ENCODE measurements around the gene COX4I1. TPM values are rescaled to one million over a fixed set of nuclear protein-coding genes. Genes with fewer than 3 reads are reported as not detected.
A peak's percentile ranks its signal among the peaks of the same experiment; 100 is the strongest.

The COX4I1 gene
- total RNA-seq, 1 experiment from 2014 or later = 839 TPM

- Histone ChIP-seq H3K4me3 (replicated peaks in 1 of 2; ENCODE audit: low read depth in 1 of 2, low read length in 2 of 2) (no peak overlapping the region), H4K20me1 (ENCODE audit: insufficient read depth) (no peaks in the 10 kb centered on the region), H3K27me3 (ENCODE audit: insufficient read depth, low read length) (peaks cover 28% of the 10 kb centered on the region), H3K4me1 (ENCODE audit: control insufficient read depth in 1 of 2, insufficient read depth in 2 of 2, low read length in 2 of 2) (no peaks in the 10 kb centered on the region), H3K27ac (ENCODE audit: low read depth, low read length) (peak overlapping the region; percentile 14; the same call in 1 of the 2 replicates), H3K9me2 (ENCODE audit: insufficient read depth) (no peaks in the 10 kb centered on the region), H3K4me2 (ENCODE audit: low read length) (no peak overlapping the region), H3K79me2 (ENCODE audit: insufficient read depth, low read length) (no peaks in the 10 kb centered on the region), H3K36me3 (ENCODE audit: control insufficient read depth in 1 of 2, insufficient read depth in 2 of 2, low read length in 2 of 2) (no peaks in the 10 kb centered on the region), H3K9me3 (ENCODE audit: control insufficient read depth in 1 of 2, insufficient read depth in 1 of 2, low read depth in 1 of 2, low read length in 2 of 2) (no peaks in the 10 kb centered on the region; a peak in 1 of 4 replicates), H2AFZ (ENCODE audit: low read depth, low read length, poor library complexity, severe bottlenecking) (no peak overlapping the region), H3K9ac (ENCODE audit: low read length) (no peak overlapping the region)
- intact Hi-C loops (cut with micrococcal nuclease) = no loop called here
- ATAC-seq = no peak
- no peak for DNase-seq (ENCODE audit: low read depth, low spot score)
- ChIA-PET POLR2A (no interaction called here), CTCF (no interaction called here), RAD21 (ENCODE audit: low non-redundant PET in 1 of 2, low total read pairs in 2 of 2, uncharacterized antibody in 2 of 2, unreplicated experiment in 2 of 2) (no interaction called here)
- TF ChIP-seq CTCF (IDR thresholded peaks at IDR 0.05 in 2 of 3, conservative IDR thresholded peaks at IDR 0.05 in 1 of 3; ENCODE audit: borderline replicate concordance in 1 of 3, insufficient read depth in 1 of 3, low read depth in 2 of 3, low read length in 2 of 3) (no peak), TCF7L2 (IDR thresholded peaks at IDR 0.05; ENCODE audit: borderline replicate concordance, extremely low read depth, insufficient read depth, insufficient read length) (no peak), SP1 (IDR thresholded peaks at IDR 0.05; ENCODE audit: low read depth) (no peak), EGR1 (IDR thresholded peaks at IDR 0.05; ENCODE audit: low read depth) (no peak), SRF (IDR thresholded peaks at IDR 0.05; ENCODE audit: low read depth) (no peak), ZNF274 (IDR thresholded peaks at IDR 0.05; ENCODE audit: low read depth, low read length) (no peak)
- TF ChIP-seq, protein P1, sequence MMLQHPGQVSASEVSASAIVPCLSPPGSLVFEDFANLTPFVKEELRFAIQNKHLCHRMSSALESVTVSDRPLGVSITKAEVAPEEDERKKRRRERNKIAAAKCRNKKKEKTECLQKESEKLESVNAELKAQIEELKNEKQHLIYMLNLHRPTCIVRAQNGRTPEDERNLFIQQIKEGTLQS (IDR thresholded peaks at IDR 0.05) = no peak
- TF ChIP-seq, protein P2, sequence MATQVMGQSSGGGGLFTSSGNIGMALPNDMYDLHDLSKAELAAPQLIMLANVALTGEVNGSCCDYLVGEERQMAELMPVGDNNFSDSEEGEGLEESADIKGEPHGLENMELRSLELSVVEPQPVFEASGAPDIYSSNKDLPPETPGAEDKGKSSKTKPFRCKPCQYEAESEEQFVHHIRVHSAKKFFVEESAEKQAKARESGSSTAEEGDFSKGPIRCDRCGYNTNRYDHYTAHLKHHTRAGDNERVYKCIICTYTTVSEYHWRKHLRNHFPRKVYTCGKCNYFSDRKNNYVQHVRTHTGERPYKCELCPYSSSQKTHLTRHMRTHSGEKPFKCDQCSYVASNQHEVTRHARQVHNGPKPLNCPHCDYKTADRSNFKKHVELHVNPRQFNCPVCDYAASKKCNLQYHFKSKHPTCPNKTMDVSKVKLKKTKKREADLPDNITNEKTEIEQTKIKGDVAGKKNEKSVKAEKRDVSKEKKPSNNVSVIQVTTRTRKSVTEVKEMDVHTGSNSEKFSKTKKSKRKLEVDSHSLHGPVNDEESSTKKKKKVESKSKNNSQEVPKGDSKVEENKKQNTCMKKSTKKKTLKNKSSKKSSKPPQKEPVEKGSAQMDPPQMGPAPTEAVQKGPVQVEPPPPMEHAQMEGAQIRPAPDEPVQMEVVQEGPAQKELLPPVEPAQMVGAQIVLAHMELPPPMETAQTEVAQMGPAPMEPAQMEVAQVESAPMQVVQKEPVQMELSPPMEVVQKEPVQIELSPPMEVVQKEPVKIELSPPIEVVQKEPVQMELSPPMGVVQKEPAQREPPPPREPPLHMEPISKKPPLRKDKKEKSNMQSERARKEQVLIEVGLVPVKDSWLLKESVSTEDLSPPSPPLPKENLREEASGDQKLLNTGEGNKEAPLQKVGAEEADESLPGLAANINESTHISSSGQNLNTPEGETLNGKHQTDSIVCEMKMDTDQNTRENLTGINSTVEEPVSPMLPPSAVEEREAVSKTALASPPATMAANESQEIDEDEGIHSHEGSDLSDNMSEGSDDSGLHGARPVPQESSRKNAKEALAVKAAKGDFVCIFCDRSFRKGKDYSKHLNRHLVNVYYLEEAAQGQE (IDR thresholded peaks at IDR 0.05; ENCODE audit: low read depth) = no peak
- BruUV-seq (replicated peaks) = no TSS peak
Measured at GRCh38 chr16:85833219-85833920, 33.9 kb downstream of the COX4I1 start.

Measured in HCT116 (cell line).